HG03139 (cell line): Measurements from ENCODE around the gene OR5M8.

ENCODE experiments used
- ATAC-seq: cut with Tn5 transposase; IDR thresholded peaks from one replicate; pipeline ENCODE4 v1.9.1; 2021; ENCODE audit not compliant: unreplicated experiment

Gene OR5M8

DNA sequence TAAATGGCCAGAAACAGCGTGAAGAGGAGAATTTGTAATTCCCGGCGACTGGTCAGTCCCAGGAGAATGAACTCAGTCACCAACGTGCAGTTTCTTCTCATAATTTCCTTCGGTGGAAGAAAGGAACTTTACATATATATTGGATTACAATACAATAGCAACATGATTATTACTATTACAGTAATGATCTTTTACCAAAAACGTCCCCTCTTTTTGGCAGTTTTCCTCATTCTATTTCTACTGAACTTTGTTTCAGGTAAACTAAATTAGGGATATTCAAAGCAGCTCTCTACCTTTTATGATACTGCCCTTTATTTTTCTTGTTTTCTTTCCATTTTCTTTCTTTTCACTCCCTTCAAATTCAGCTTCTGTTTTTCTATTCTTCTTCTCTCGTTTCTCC lies at the start of gene OR5M8:
Gene OR5M8 (minus strand): TSS at position 101 of the 400 bp plus-strand sequence. CDS start 0 bp downstream, at position 101.
- ATAC-seq = no peak

DNA sequence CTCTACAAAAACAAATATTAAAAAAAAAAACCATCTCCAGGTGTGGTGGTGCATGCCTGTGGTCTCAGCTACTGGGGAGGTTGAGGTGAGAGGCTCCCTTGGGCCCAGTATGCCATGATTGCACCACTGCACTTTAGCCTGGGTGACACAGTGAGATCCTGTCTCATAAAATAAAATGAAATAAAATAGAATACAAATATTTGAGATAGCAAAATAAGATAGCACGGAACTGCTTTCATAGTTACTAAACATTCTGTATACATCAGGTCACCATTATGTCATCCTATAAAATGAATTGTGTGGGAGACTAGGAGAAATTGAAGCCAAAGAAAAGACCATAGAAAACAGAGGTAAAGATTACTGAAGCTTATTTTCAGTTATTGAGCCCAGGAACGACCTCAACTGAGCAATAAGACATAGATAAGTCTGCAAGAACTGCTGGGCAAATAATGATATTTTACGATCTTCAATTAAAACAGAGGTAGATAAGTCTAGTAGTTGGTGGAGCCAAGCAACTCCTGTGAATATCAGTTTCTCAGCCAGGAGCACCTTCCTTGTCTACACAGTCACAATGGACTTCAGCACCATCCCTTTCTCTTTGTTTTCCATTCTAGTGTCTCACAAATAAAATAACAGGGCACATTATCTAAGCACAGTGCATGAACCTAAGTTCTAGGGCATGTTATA lies 42.0 kb upstream of the OR5M8 start:
- no peak for ATAC-seq

DNA sequence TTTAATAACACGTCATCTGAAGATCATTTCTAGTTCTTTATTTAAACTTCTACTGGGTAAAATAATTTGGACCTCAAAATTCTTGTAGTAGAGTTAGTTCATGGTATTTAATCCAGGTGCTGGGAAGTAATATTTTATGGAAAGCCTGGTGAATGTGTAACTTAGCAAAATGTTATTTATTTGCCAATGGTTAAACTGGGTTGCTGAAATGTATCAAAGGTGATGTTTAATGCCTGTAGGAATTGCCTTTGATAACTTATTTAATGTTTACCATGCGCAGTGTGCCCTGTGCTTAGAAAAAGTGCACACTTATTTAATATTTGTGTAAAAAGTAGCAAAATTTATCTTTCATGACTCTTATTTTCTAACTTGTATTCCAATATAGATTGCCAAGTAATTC lies 40.7 kb upstream of the OR5M8 start:
- no peak for ATAC-seq

DNA sequence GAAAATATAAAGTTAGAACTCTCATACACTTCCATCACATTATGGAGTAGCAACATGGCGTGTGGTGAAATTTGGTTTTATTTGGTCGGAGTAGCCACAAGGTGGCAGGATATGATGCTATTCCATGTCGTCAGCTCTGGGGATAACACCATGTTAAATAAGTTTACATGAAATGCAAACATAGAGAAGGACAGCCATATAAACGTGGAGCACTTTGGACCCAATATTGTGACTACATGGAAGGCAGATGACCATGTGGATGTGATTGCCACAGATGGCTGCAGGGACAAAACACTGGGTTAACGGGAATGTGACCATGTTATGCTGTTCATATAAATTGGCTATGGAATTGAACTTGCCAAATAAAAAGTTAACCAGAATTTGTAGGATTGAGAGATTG lies 30.8 kb upstream of the OR5M8 start:
- ATAC-seq = no peak

DNA sequence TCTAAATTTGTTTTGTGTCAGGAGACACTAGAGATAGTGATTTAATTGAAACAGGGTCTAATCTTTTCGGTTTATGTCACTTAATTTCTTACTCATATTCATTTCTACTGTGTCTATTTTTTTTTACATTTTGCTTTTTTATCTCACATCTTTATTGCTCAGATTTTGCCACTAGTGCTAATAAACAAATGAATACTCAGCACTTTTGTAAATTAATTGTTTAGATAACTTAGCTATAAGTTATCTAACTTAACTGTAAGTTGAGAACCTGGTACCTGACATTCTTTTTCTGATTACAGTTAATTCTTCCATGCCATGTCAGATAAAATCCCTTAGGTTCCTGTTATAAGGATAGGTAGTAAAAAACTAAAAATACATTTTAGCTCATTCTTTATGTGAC lies 22.1 kb upstream of the OR5M8 start:
- no peak for ATAC-seq

DNA sequence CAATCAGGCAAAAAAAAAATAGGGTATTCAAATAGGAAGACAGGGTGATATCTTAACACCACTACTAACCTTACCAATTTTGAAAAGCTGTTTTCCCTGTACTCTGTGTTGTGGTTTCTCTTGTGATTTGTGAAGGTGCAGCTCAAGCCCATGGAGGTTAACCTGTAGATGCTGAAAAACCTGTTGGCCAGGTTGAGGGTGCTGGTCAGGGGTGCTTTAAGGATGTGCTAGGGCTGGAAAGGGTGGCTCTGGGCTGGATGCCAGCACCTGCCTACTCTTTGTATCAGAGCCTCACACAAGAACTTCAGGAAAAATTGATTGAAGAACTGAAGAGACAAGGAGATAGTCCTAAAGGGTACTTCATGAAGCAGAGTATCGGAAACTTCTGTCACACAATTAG lies 18.3 kb upstream of the OR5M8 start:
- no peak for ATAC-seq

DNA sequence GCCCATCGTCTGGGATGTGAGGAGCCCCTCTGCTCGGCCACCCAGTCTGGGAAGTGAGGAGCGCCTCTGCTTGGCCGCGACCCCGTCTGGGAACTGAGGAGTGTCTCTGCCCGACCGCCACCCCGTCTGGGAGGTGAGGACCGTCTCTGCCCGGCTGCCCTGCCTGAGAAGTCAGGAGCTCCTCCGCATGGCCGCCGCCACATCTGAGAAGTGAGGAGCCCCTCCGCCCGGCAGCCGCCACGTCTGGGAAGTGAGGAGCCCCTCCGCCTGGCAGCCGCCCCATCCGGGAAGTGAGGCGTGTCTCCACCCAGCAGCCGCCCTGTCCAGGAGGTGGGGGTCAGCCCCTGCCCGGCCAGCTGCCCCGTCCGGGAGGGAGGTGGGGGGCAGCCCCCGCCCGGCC lies 5.8 kb upstream of the OR5M8 start:
- no peak for ATAC-seq

DNA sequence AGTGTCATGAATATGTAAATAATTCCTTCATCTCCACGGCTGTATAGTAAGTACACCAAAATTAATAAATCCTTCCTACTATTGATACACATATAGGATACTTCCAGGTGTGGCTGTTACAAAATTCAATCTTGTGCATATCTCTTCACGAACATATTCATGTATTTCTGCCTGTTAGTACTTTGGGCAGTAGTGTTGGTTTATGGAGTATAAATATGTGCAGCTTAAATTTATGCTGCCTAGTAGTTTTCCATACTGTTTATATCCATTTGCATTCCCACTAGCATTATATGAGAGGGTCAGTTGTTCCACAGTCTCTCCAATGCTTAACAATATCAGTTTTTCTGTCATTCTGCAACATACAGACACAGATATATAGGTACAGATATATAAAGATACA lies 3.9 kb upstream of the OR5M8 start:
- ATAC-seq = no peak

DNA sequence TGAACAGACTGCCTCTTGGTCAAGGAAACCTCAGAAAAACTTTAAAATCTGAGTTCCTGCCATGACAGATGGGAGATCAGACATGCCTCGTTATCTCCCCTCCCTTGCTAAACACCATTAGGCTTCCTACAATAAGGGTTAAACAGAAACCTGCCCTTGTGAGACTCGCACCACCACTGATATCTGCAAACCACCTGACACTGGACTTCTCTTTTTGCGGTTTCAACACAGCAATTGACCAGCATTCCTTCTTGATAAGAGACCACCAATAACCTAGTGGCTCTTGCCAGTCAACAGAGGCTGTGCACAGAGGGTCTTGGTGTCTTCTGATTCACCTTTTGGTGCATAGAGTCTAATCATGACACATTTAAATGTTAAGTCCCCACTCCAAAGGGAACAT lies 4.4 kb downstream of the OR5M8 start:
- ATAC-seq = no peak

DNA sequence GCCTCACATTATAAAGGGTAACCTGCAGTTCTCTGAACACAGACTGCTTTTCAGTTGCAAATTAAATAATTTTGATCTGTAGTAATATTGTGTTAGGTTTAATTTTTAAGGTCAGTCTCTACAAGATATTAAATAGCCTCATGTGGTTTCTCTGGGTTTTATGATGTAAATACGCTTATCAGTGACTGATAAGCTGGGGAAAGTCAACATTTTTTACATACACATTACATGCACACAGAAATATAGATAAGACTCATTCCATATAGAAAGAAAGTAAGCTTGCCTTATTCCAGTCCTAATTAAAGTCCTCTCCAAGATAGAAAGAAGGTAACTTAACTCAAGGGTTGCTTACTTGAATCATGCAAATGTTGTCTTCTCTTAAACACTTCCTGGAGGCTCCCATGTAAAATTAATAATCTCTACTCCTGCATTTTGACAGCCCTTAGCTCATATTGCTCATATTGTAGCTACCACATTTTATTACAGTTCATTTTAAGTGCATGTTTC lies 16.4 kb downstream of the OR5M8 start:
- ATAC-seq = no peak

DNA sequence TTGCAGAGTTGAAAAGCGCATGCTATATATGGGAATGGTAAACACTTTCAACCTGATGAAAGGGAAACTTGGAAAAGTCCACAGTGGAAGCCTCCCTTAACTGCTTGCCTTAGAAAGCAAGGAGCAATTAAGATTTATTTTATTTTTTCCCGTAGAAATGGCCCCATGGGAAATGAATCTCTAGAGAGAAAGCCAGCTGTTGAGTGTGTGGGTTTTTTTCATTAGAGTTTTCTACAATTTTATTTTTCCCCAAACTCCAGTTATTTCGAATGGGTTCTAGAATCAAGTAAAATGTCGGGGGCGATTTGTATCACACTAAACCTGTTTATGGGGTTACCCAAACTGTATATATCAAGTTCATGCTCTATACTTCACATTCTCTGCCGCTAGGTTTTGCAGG lies 17.9 kb downstream of the OR5M8 start, which contains the start of gene OR5M3:
Gene OR5M3 (minus strand): TSS at position 101 of the 400 bp plus-strand sequence. CDS start 2,855 bp downstream, outside the sequence.
- ATAC-seq = no peak

DNA sequence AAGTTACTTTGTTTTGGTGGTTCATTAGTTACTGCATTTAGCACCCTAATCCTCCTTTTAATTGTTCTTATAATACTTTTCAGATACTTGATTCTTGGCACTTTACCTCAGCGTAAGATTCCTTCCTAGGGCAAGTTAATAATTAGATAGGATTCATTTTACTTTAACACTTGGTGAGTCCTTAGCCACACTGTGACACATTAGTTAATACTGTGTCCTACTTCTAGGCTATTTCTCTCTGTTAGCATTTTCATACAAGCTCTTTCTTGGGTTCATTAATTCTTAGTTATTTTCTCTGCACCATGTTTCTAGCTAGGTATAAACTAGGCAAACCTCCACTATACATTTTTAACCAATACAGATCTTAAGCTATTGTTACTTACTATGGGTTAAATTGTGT lies 34.1 kb downstream of the OR5M8 start:
- ATAC-seq = no peak

DNA sequence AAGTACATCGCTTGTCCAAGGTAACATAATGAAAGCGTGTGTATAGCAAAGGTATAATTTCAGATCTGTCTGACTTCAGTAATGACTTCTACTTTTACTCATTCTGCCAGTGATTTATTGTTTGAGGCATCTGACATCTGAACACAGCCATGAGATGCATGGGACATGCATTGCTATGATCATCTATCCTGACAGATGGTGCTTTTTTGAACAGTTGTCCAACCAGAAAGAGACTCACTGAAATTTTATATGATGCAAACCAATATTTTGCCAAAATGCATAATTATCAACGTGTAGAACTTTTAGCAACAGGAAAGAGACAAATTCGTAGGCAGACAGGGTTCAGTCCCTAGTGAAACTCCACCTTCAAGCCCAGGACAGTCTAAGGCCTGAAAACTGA lies 37.6 kb downstream of the OR5M8 start:
- ATAC-seq = no peak
